Measurements from ENCODE around the gene BZW1. TPM values are rescaled to one million over a fixed set of nuclear protein-coding genes. Genes with fewer than 3 reads are reported as not detected.

Gene BZW1
- total RNA-seq, 6 donors from 2014 or later = 80.7 to 327 (median 160) TPM

DNA sequence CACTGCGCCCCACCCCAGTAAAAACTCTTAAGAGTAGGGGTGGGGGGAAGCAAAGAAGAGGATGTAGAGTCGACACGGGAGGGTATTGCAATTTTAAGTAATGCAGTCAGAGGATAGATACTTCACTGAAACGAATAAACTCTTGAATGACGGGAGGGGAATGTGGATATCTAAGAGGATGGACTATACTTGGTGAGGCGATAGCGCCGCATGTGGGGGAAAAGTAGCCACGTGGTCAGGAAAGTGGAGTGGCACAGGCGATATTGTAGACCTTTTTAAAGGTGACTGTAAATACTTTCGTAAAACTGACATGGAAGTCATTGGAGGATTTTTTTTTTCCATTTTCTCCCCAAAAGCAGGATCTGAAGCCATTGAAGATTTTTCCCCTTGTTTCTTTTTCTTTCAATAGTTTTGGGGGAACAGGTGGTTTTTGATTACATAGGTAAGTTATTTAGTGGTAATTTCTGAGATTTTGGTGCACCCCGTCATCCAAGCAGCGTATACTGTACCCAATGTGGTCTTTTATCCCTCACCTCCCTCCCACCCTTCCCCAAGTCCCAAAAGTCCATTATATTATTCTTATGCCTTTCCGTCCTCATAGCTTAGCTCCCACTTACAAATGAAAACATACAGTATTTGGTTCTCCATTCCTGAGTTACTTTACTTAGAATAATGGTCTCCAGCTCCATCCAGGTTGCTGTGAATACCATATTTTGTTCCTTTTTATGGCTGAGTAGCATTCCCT is 39.0 kb downstream of the BZW1 start:
- ATAC-seq (ENCODE audit: low FRiP score in 2 of 2) = no peak
- 89 to 93% methylated on average over 14 of the region's 14 CpGs for WGBS, 2 donors

DNA sequence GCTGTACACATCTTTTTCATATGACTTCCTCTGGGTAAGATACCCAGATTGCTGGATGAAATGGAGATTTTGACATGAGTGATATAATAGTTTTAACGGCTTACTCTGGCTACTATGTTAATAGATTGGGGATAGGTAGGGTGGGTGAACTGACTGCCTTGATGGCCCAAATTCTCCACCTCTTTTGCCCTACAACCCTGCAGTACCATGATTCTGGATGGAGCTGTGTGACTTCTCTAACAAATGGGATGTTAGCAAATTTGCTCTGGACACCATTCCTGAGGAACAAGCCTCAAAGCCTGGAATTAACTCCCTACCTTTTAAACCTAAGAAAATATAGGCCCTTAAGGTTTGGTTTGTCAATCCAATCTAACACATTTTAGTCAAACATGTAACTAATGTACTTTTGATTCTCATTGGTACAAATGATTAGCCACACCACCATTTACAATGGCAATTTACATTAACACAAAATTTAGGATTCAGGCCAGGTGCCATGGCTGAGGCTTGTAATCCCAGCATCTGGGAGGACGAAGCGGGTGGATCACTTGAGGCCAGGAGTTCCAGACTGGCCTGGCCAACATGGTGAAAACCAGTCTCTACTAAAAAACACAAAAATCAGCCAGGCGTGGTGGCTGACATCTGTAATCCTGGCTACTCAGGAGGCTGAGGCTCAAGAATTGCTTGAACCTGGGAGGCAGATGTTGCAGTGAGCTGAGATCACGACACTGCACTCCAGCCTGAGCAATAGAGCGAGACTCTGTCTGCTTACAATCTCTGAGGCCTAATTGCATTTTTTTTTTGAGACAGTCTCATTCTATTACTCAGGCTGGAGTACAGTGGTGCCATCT is 39.9 kb downstream of the BZW1 start:
- no peak for DNase-seq
- Histone ChIP-seq H3K36me3 (peaks cover 48 to 65% (median 60%) of the 10 kb centered on the region in 4 donors), H3K4me1 (peaks cover 0 to 8% (median 4%) of the 10 kb centered on the region in 4 donors), H3K27ac (no peak overlapping the region), H3K4me3 (no peak overlapping the region), H3K9me3 (no peaks in the 10 kb centered on the region), H3K27me3 (no peaks in the 10 kb centered on the region)
- no peak for ATAC-seq (ENCODE audit: low FRiP score in 2 of 2)
- 91 to 99% methylated on average over 6 of the region's 6 CpGs for WGBS, 2 donors
- TF ChIP-seq, protein P1, sequence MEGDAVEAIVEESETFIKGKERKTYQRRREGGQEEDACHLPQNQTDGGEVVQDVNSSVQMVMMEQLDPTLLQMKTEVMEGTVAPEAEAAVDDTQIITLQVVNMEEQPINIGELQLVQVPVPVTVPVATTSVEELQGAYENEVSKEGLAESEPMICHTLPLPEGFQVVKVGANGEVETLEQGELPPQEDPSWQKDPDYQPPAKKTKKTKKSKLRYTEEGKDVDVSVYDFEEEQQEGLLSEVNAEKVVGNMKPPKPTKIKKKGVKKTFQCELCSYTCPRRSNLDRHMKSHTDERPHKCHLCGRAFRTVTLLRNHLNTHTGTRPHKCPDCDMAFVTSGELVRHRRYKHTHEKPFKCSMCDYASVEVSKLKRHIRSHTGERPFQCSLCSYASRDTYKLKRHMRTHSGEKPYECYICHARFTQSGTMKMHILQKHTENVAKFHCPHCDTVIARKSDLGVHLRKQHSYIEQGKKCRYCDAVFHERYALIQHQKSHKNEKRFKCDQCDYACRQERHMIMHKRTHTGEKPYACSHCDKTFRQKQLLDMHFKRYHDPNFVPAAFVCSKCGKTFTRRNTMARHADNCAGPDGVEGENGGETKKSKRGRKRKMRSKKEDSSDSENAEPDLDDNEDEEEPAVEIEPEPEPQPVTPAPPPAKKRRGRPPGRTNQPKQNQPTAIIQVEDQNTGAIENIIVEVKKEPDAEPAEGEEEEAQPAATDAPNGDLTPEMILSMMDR (IDR thresholded peaks at IDR 0.05) = no peak
- no peak for TF ChIP-seq EP300 (IDR thresholded peaks at IDR 0.05)
- TF ChIP-seq POLR2AphosphoS5 (IDR thresholded peaks at IDR 0.05) = no peak
- TF ChIP-seq POLR2A (IDR thresholded peaks at IDR 0.05) = no peak

More for the DNA sequence above, 39.0 kb downstream of the BZW1 start:
- no peak for DNase-seq
- Histone ChIP-seq H3K9me3 (no peaks in the 10 kb centered on the region), H3K27ac (no peak overlapping the region), H3K36me3 (peaks cover 42 to 56% (median 51%) of the 10 kb centered on the region in 4 donors), H3K4me3 (no peak overlapping the region), H3K4me1 (peaks cover 0 to 2% (median 0%) of the 10 kb centered on the region in 4 donors), H3K27me3 (no peaks in the 10 kb centered on the region)
- TF ChIP-seq POLR2AphosphoS5 (IDR thresholded peaks at IDR 0.05) (no peak), EP300 (IDR thresholded peaks at IDR 0.05) (no peak), POLR2A (IDR thresholded peaks at IDR 0.05) (no peak)
- TF ChIP-seq, protein P1 (IDR thresholded peaks at IDR 0.05) = no peak

DNA sequence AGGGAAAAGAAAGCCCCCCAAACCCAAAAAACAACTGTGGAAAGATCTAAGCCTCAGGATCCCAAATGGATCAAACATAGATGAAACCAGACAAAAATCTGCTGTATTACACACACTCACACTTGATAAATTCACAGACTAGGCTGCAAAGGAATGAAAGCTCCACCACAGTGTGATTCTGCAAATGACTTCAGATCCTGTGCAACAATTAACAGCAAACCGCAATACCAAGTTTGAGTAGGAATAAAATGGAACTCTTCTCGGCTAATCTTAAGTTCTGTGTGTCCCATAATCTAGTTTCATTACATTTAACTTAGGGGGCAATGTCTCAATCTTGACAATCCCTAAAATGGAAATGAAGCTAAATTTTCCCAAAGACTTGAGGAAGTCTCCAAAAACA is 40.9 kb downstream of the BZW1 start:
- no peak for ATAC-seq (ENCODE audit: low FRiP score in 2 of 2)
- Histone ChIP-seq H3K36me3 (peaks cover 57 to 75% (median 70%) of the 10 kb centered on the region in 4 donors), H3K27me3 (no peaks in the 10 kb centered on the region), H3K9me3 (no peaks in the 10 kb centered on the region), H3K4me3 (no peak overlapping the region), H3K4me1 (peaks cover 0 to 11% (median 6%) of the 10 kb centered on the region in 4 donors), H3K27ac (no peak overlapping the region)
- no peak for DNase-seq
- 97 to 98% methylated on average over 2 of the region's 2 CpGs for WGBS, 2 donors
- TF ChIP-seq POLR2AphosphoS5 (IDR thresholded peaks at IDR 0.05) (no peak), EP300 (IDR thresholded peaks at IDR 0.05) (no peak), POLR2A (IDR thresholded peaks at IDR 0.05) (no peak)
- TF ChIP-seq, protein P1 (IDR thresholded peaks at IDR 0.05) = no peak

DNA sequence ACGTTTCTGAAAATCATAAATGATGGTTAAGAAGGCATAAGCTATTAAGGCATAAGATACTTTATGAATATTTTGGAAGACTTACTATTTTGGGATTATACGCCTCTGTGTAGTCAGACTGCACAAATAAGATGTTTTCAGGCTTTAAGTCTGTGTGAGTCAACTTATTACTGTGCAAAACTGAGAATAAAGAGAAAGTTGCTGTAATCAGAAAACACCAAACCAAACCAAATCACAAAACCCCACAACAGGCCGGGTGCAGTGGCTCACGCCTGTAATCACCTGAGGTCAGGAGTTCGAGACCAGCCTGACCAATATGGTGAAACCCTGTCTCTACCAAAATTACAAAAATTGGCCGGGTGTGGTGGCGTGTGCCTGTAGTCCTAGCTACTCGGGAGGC is 45.1 kb downstream of the BZW1 start:
- ATAC-seq (ENCODE audit: low FRiP score in 2 of 2) (no peak), DNase-seq (no peak)
- no peak overlapping the region for H3K27ac ChIP-seq
- H3K4me3 ChIP-seq = no peak overlapping the region
- H3K4me1 ChIP-seq = peaks cover 35 to 46% (median 43%) of the 10 kb centered on the region in 4 donors
- H3K27me3 ChIP-seq = no peaks in the 10 kb centered on the region
- 86 to 87% methylated on average over 8 of the region's 8 CpGs for WGBS, 2 donors
- no peaks in the 10 kb centered on the region for H3K9me3 ChIP-seq
- TF ChIP-seq POLR2AphosphoS5 (IDR thresholded peaks at IDR 0.05) = no peak
- no peak for TF ChIP-seq EP300 (IDR thresholded peaks at IDR 0.05)
- H3K36me3 ChIP-seq = peaks cover 70 to 98% (median 81%) of the 10 kb centered on the region in 4 donors
